ENCODE results near the gene DSG3.

The DSG3 gene

DNA sequence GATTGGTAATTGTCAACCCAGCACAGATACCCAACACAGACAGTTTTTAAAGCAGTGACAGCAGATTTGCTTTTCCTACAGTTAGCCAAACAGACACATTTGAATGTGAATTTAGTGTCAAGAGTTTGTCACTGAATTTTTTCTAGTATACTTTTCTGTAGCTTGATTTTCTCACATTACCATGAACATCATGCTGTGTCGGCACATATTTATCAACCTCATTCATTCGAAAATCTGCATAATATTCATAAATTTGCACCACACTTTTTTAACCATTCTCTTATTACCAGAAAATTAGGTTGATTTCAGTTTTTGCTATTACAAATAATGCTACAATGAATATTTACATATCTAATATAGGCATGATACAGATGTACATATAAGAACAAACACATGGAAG lies 27.0 kb upstream of the DSG3 start:
- peak overlapping the region; percentile 16 for H3K27ac ChIP-seq
- TF ChIP-seq, protein P1, sequence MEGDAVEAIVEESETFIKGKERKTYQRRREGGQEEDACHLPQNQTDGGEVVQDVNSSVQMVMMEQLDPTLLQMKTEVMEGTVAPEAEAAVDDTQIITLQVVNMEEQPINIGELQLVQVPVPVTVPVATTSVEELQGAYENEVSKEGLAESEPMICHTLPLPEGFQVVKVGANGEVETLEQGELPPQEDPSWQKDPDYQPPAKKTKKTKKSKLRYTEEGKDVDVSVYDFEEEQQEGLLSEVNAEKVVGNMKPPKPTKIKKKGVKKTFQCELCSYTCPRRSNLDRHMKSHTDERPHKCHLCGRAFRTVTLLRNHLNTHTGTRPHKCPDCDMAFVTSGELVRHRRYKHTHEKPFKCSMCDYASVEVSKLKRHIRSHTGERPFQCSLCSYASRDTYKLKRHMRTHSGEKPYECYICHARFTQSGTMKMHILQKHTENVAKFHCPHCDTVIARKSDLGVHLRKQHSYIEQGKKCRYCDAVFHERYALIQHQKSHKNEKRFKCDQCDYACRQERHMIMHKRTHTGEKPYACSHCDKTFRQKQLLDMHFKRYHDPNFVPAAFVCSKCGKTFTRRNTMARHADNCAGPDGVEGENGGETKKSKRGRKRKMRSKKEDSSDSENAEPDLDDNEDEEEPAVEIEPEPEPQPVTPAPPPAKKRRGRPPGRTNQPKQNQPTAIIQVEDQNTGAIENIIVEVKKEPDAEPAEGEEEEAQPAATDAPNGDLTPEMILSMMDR (conservative IDR thresholded peaks at IDR 0.05), result no peak

DNA sequence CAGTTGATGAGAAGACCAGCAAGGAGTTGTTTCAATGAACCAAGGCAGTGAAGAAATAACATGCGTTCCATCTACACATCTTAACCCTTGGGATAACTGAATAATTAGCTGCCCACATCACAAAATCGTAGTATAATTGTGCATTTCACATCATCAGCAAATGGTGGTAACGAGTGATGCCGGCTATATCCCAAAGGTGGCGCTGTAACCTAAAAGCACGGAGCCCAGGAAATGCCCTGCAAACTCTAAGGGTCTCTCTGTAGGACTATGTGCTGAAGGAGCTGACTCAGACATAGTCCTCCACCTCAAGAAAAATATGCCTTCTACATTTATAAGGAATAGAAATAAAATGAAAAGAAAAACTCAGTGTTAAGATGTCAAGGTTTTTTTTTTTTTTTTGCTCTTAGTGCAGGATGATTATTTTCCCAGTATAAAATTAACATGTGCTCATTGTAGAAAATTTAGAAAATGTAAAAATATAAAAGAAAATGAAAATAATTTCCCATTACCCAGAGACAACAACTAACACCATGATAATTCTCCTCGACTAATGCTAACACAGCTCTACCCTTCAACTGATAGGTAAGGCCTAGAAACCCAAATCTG lies 23.1 kb upstream of the DSG3 start:
- TF ChIP-seq, protein P1 (conservative IDR thresholded peaks at IDR 0.05), result peak; percentile 43
- H3K27ac ChIP-seq, result peak overlapping the region; percentile 64; the same call in 1 of the 2 replicates

- TF ChIP-seq, protein P1 (conservative IDR thresholded peaks at IDR 0.05), result no peak
These were observed 21.5 kb upstream of the DSG3 start for GRCh38 chr18:31426021-31426420.

DNA sequence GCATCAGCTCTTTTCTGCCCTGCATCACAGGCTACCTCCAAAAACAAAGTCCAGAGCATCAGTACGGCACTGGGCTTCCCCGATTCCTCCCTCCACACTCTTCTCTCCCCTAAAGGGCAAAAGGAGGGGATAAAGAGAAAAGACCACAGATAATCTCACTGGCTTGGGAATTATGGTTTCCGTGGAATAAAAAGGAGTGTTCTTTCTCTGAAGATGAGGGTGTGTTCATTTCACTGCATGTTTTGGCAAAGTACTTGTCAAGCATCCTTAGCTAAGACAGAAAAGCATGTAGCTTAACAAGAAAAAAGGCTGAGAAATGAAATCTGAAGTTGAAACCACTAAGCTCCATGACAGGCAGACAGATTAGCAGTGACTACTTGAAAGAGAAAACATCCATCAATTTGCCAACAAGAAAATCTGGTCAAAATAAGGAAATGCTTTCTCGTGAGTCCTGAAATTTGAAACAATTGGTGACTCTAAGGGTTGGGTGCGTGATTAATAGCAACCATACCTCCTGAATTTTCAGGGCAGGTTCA lies 20.6 kb upstream of the DSG3 start:
- no peak overlapping the region for H3K27ac ChIP-seq
- TF ChIP-seq, protein P1 (conservative IDR thresholded peaks at IDR 0.05), result no peak

More at GRCh38 chr18:31426021-31426420, 21.5 kb upstream of the DSG3 start:
- no peak overlapping the region for H3K27ac ChIP-seq

GRCh38 chr18:31428211-31428610 lies 19.3 kb upstream of the DSG3 start:
- TF ChIP-seq, protein P1 (conservative IDR thresholded peaks at IDR 0.05), result no peak
- H3K27ac ChIP-seq, result no peak overlapping the region

GRCh38 chr18:31429623-31430022 lies 17.9 kb upstream of the DSG3 start:
- TF ChIP-seq, protein P1 (conservative IDR thresholded peaks at IDR 0.05), result no peak
- no peak overlapping the region for H3K27ac ChIP-seq

GRCh38 chr18:31430072-31430471 lies 17.5 kb upstream of the DSG3 start:
- no peak overlapping the region for H3K27ac ChIP-seq
- TF ChIP-seq, protein P1 (conservative IDR thresholded peaks at IDR 0.05), result no peak
